ENCODE measurements around the gene MCUR1. TPM values are rescaled to one million over a fixed set of nuclear protein-coding genes. Genes with fewer than 3 reads are reported as not detected.
"Not testable (repeated sequence)": the region's sequence is repeated elsewhere in the genome, so short reads cannot be mapped to it uniquely, and the experiment has no call there.

The MCUR1 gene
- total RNA-seq, 8 experiments from 2014 or later: 8.1 to 27.4 (median 13.4) TPM

DNA sequence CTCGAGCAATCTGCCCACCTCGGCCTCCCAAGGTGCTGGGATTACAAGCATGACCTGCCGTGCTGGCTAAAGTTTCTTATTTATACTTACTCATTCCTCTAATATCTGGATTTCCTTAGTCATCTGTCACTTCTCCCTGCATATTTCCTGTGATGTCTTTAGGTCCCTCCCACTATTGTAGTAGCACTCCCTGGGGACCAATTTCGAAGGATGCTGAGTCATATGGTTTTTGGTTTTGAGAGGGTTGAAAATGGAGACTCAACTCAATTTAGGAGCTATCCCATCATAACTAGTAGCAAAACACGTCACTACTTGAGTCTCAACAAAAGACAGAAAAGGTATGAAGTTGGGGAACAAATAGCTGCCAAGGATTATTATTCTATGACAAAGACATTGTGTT is 20.2 kb downstream of the MCUR1 start:
- Histone ChIP-seq H3K4me1 (replicated peaks in 1 of 2) (no peaks in the 10 kb centered on the region), H3K27ac (no peak overlapping the region), H3K4me3 (no peak overlapping the region)
- ATAC-seq (replicated peaks in 6 of 8): peak in 2 of 8 experiments; percentile 57
- in situ Hi-C loops (cut with MboI; ENCODE audit: low pct_unique_long_range_greater_than_20kb in 2 of 9, low sequenced_read_pairs in 9 of 9, unreplicated experiment in 9 of 9): loop anchor here in 4 of 9 experiments (10.0 to 25.0 kb wide), 3 partner anchors 261 to 271 kb away; no protein-coding TSS in a partner anchor
- 0 to 100% (median 89%) methylated on average over 1 to 5 of the region's 5 CpGs; no CpG with 5 or more reads in 2 of the 10 experiments for WGBS, 10 experiments

DNA sequence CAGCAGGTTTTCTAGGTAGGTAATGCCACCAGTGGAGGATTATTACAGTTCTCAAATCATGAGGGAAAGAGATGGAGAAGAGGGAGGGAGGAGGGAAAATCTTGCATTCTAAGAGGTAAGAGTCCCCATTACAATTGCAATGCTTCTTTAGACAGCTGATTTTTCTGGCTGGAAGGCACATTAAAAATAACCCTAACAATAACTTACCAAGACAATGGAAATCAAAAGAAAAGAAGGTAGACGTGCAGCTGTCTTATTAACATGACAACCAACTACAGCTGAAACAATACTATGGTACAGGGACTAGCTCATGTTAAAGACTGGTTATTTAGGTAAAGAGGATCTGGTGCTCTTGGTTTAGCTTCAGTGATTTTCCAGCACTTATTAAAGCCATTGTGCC is 24.6 kb downstream of the MCUR1 start:
- Histone ChIP-seq H3K4me1 (replicated peaks in 1 of 2) (peaks cover 4 to 6% of the 10 kb centered on the region in 2 donors), H3K4me3 (no peak overlapping the region), H3K27ac (no peak overlapping the region)
- no peak for ATAC-seq (replicated peaks in 6 of 8)
- in situ Hi-C loops (cut with MboI; ENCODE audit: low pct_unique_long_range_greater_than_20kb in 2 of 9, low sequenced_read_pairs in 9 of 9, unreplicated experiment in 9 of 9): loop anchor here in 4 of 9 experiments (10.0 to 25.0 kb wide), 3 partner anchors 265 to 275 kb away; no protein-coding TSS in a partner anchor
- WGBS, 10 experiments: 20 to 86% (median 55%) methylated on average over 1 of the region's 1 CpG; no CpG with 5 or more reads in 4 of the 10 experiments

DNA sequence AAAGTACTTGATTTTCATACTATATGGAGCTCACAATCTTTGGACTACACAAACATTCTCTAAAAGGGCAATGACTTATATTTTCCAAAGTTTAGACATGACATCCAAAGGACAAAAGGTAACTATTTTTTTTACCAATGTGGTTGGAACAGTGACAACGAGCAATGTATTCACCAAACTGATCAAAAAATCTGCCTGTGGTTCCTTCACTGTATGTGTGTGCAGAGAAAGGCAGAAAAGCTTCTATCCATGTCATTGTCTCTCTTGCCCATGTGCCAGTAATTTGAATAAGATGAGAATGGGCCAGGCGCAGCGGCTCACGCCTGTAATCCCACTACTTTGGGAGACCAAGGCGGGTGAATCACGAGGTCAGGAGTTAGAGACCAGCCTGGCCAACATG is 25.5 kb downstream of the MCUR1 start:
- no peak for ATAC-seq (replicated peaks in 6 of 8)
- Histone ChIP-seq H3K4me1 (replicated peaks in 1 of 2) (peaks cover 4 to 6% of the 10 kb centered on the region in 2 donors), H3K27ac (no peak overlapping the region), H3K4me3 (no peak overlapping the region)
- in situ Hi-C loops (cut with MboI; ENCODE audit: low pct_unique_long_range_greater_than_20kb in 2 of 9, low sequenced_read_pairs in 9 of 9, unreplicated experiment in 9 of 9): loop anchor here in 2 of 9 experiments (25.0 kb wide), 1 partner anchor 273 kb away; no protein-coding TSS in a partner anchor
- 89 to 100% (median 97%) methylated on average over 1 to 4 of the region's 6 CpGs; no CpG with 5 or more reads in 4 of the 10 experiments for WGBS, 10 experiments

DNA sequence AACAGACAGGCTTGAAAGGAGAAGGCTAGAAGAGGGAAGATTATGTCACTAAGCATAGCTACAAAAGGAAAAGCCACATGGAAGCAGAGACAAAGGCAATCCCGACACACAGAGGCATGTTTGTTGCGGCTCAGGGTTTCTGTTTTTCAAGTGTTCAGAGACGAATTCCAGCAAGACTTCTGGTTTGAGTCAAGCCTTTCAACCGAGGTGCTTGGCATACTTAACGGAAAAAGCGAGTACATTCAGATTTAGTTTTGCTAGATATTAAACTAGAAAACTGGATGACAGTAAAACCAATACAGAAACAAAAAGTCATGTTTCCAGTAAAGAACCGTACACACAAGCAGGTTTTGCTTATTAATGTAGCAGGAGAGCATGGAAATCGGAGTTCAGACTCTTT is 27.2 kb downstream of the MCUR1 start:
- WGBS, 10 experiments: 8 to 77% (median 37%) methylated on average over 1 to 8 of the region's 8 CpGs; no CpG with 5 or more reads in 1 of the 10 experiments
- Histone ChIP-seq H3K4me3 (no peak overlapping the region), H3K27ac (peak overlapping the region in 1 of 2 donors; percentile 47), H3K4me1 (replicated peaks in 1 of 2) (peaks cover 4 to 6% of the 10 kb centered on the region in 2 donors)
- in situ Hi-C loops (cut with MboI; ENCODE audit: low pct_unique_long_range_greater_than_20kb in 2 of 9, low sequenced_read_pairs in 9 of 9, unreplicated experiment in 9 of 9): loop anchor here in 2 of 9 experiments (25.0 kb wide), 1 partner anchor 275 kb away; no protein-coding TSS in a partner anchor
- ATAC-seq (replicated peaks in 6 of 8): peak in 5 of 8 experiments; percentile 47 to 89 (median 72)

DNA sequence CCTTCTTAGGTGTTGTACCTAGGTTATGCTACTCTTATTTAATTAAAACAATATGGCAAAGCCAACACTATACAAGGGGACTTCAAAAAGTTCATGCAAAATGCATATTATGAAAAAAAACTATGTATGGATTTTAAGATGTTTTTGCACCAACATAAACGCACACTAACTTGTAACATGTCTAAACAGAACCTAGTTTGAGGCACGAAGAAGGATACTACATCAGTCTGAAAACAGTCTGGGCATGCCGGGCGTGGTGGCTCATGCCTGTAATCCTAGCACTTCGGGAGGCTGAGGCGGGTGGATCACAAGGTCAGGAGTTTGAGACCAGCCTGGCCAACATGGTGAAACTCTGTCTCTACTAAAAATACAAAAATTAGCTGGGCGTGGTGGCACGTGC is 34.2 kb downstream of the MCUR1 start:
- H3K4me1 ChIP-seq (replicated peaks in 1 of 2); ATAC-seq (replicated peaks in 6 of 8); H3K27ac ChIP-seq; H3K4me3 ChIP-seq: not testable (repeated sequence)
- in situ Hi-C loops (cut with MboI; ENCODE audit: low pct_unique_long_range_greater_than_20kb in 2 of 9, low sequenced_read_pairs in 9 of 9, unreplicated experiment in 9 of 9): loop anchor here in 2 of 9 experiments (25.0 kb wide), 1 partner anchor 282 kb away; no protein-coding TSS in a partner anchor
- 80 to 100% (median 90%) methylated on average over 1 to 5 of the region's 8 CpGs; no CpG with 5 or more reads in 3 of the 10 experiments for WGBS, 10 experiments

DNA sequence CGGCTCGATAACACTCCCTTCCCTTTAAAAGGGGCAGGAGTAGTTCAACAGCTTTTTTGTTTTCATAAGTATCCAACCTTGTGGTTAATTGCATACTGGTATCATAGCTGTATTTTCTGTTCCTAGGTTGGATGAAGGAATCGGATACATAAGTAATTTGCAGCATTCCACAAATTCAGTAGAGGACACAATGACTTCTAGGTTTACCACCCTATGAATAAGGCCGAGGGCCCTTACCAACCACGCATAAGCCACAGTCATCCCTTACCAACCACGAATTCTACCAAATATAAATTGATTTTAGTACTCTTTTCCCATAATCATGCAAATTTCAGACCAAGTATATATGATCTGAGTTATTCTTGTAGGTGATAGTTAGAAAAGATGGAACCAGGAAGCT is 36.3 kb downstream of the MCUR1 start:
- Histone ChIP-seq H3K27ac (no peak overlapping the region), H3K4me1 (replicated peaks in 1 of 2) (no peaks in the 10 kb centered on the region), H3K4me3 (no peak overlapping the region)
- 30 to 96% (median 89%) methylated on average over 2 to 6 of the region's 6 CpGs; no CpG with 5 or more reads in 3 of the 10 experiments for WGBS, 10 experiments
- peak in 1 of 8 experiments; percentile 65 for ATAC-seq (replicated peaks in 6 of 8)
- in situ Hi-C loops (cut with MboI; ENCODE audit: low pct_unique_long_range_greater_than_20kb in 2 of 9, low sequenced_read_pairs in 9 of 9, unreplicated experiment in 9 of 9): loop anchor here in 2 of 9 experiments (25.0 kb wide), 1 partner anchor 284 kb away; no protein-coding TSS in a partner anchor

DNA sequence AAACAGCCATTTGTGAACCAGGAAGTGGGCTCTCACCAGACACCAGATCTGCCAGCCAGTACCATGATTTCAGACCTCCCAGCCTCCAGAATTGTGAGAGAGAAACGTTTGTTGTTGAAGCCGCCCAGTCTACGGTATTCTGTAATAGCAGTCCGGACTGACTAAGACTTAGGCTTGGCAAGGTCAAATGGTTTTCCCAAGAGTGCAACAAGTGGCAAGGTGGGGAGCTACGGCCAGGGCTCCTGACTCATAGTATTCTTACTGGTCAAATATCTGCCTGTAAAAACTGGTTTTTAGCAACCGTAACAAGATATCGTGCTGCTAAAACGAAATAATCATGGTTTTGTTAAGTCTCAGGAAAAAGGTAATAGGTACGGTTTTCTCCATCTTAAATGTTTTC is 37.8 kb downstream of the MCUR1 start:
- Histone ChIP-seq H3K4me3 (no peak overlapping the region), H3K4me1 (replicated peaks in 1 of 2) (no peaks in the 10 kb centered on the region), H3K27ac (no peak overlapping the region)
- WGBS, 10 experiments: 73 to 100% (median 85%) methylated on average over 1 to 9 of the region's 9 CpGs
- ATAC-seq (replicated peaks in 6 of 8): no peak
- in situ Hi-C loops (cut with MboI; ENCODE audit: low pct_unique_long_range_greater_than_20kb in 2 of 9, low sequenced_read_pairs in 9 of 9, unreplicated experiment in 9 of 9): loop anchor here in 2 of 9 experiments (25.0 kb wide), 1 partner anchor 286 kb away; no protein-coding TSS in a partner anchor

DNA sequence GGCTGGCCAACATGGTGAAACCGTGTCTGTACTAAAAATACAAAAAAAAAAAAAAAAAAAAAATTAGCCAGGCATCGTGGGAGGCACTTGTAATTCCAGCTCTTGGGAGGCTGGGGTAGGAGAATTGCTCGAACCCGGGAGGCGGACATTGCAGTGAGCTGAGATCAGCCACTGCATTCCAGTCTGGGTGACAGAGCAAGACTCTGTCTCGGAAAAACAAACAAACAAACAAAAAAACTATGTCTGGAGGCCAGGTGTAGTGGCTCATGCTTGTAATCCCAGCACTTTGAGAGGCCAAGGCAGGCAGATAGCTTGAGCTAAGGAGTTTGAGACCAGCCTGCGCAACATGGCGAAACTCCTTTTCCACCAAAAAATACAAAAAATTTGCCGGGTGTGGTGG is 38.9 kb downstream of the MCUR1 start:
- WGBS, 10 experiments: 67 to 100% (median 83%) methylated on average over 1 to 9 of the region's 9 CpGs; no CpG with 5 or more reads in 1 of the 10 experiments
- ATAC-seq (replicated peaks in 6 of 8); H3K4me1 ChIP-seq (replicated peaks in 1 of 2); H3K4me3 ChIP-seq; H3K27ac ChIP-seq: not testable (repeated sequence)
- in situ Hi-C loops (cut with MboI; ENCODE audit: low pct_unique_long_range_greater_than_20kb in 2 of 9, low sequenced_read_pairs in 9 of 9, unreplicated experiment in 9 of 9): loop anchor here in 2 of 9 experiments (25.0 kb wide), 1 partner anchor 287 kb away; no protein-coding TSS in a partner anchor

DNA sequence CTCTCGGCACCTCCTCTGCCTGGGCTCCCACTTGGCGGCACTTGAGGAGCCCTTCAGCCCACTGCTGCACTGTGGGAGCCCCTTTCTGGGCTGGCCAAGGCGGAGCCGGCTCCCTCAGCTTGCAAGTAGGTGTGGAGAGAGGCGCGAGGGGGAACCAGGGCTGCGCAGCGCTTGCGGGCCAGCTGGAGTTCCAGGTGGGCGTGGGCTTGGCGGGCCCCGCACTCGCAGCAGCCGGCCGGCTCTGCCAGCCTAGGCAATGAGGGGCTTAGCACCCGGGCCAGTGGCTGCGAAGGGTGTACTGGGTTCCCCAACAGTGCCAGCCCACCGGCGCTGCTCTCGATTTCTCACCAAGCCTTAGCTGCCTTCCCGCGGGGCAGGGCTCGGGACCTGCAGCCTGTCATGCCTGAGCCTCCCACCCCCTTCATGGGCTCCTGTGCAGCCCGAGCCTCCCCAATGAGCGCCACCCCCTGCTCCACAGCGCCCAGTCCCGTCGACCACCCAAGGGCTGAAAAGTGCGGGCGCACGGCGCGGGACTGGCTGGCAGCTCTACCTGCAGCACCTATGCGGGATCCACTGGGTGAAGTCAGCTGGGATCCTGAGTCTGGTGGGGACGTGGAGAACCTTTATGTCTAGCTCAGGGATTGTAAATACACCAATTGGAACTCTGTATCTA is 41.9 kb downstream of the MCUR1 start:
- H3K4me3 ChIP-seq; H3K27ac ChIP-seq; ATAC-seq (replicated peaks in 6 of 8); in situ Hi-C loops (cut with MboI; ENCODE audit: low pct_unique_long_range_greater_than_20kb in 2 of 9, low sequenced_read_pairs in 9 of 9, unreplicated experiment in 9 of 9); H3K4me1 ChIP-seq (replicated peaks in 1 of 2): not testable (repeated sequence)
- WGBS, 10 experiments: 89 to 98% (median 90%) methylated on average over 2 to 9 of the region's 35 CpGs; no CpG with 5 or more reads in 6 of the 10 experiments

DNA sequence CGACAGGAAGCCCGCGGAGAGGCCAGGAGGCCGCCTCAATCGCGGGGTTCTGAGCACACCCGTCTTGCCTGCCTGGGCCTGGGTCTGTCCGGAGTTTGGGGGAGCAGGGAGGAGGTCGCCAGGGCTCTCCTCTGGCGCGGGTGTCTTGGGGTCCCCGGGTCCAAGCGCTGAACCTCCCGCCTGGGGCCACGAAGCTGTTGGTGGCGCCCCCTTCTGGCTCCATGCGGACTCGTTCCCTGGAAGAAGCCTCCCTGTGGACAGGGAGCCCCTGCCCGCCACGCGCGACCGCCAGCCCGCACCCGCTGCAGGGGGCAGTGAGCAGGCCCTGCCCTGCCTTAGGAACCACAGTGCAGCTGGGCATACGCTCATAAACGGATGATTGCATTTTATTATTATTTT is 44.7 kb downstream of the MCUR1 start:
- peaks cover 6 to 17% of the 10 kb centered on the region in 2 donors for H3K4me1 ChIP-seq (replicated peaks in 1 of 2)
- in situ Hi-C loops (cut with MboI; ENCODE audit: low pct_unique_long_range_greater_than_20kb in 2 of 9, low sequenced_read_pairs in 9 of 9, unreplicated experiment in 9 of 9): no loop called here
- no peak for ATAC-seq (replicated peaks in 6 of 8)
- no peak overlapping the region for H3K4me3 ChIP-seq
- no peak overlapping the region for H3K27ac ChIP-seq
- 83 to 96% (median 91%) methylated on average over 1 to 4 of the region's 27 CpGs; no CpG with 5 or more reads in 7 of the 10 experiments for WGBS, 10 experiments

DNA sequence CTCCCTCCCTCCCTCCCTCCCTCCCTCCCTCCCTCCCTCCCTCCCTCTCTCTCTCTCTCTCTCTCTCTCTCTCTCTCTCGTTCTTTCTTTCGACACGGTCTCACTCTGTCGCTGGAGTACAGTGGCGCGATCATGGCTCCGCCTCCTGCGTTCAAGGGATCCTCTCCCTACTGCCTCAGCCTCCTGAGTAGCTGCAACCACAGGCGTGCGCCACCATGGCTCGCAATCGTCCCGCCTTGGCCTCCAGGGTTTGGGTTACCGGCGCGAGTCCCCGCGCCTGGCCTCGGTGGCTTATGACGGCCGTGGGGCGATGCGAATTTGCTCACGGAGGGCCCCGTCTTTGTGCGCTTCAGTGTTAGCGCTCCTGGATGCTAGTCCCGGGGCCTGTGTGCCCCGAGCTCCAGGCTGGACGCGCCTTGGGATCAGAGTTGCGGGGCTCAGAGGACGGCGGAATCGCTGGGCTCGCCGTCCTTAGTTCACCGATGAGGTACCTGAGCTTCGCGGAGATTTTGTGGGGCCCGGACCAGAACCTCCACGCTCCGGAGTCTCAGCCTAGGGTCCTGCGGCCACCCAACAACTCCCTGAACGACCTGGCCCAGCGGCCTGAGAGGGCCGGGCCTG is 45.2 kb downstream of the MCUR1 start:
- H3K27ac ChIP-seq: no peak overlapping the region
- H3K4me1 ChIP-seq (replicated peaks in 1 of 2): peaks cover 6 to 17% of the 10 kb centered on the region in 2 donors
- WGBS, 10 experiments: 88 to 100% (median 100%) methylated on average over 1 to 13 of the region's 47 CpGs; no CpG with 5 or more reads in 4 of the 10 experiments
- ATAC-seq (replicated peaks in 6 of 8): no peak
- no peak overlapping the region for H3K4me3 ChIP-seq
- in situ Hi-C loops (cut with MboI; ENCODE audit: low pct_unique_long_range_greater_than_20kb in 2 of 9, low sequenced_read_pairs in 9 of 9, unreplicated experiment in 9 of 9): no loop called here

DNA sequence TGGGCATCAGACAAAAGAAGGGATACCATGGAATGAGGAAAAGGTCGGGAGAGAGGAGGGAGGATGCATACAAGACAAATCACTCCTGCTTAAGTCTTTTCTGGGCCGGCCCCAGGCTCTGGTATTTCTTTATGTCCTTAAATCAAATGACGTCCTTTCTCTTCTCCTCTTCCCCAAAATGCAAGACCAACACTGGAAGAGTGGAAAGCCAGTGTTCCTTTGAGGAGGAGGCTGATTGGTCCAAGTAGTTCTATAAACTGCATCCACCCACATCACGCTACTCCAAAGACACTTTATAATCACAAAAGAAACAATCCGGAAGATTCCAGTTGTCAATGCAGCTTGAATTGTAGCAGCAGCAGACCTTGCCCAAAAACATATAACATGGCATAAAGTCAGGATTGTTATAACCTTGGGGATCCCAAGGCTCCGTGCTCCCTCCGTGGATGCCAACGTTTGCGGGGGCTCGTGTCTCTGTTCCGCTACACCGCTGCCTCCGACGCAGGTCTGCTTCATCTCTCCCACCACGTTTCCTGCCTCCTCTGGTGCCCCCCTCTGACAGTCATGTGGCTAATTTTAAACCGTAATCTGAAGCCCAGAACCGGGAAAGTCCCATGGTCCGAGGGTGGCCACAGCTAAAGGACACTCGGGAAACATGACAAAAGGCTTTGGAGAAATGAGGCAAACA is 47.1 kb downstream of the MCUR1 start:
- 0 to 80% (median 42%) methylated on average over 1 to 13 of the region's 19 CpGs for WGBS, 10 experiments
- Histone ChIP-seq H3K4me3 (no peak overlapping the region), H3K27ac (no peak overlapping the region), H3K4me1 (replicated peaks in 1 of 2) (peaks cover 14 to 26% of the 10 kb centered on the region in 2 donors)
- in situ Hi-C loops (cut with MboI; ENCODE audit: low pct_unique_long_range_greater_than_20kb in 2 of 9, low sequenced_read_pairs in 9 of 9, unreplicated experiment in 9 of 9): no loop called here
- ATAC-seq (replicated peaks in 6 of 8): peak; percentile 20 to 73 (median 62)

Data from motor neuron (in vitro differentiated cells).